CD4-positive, alpha-beta T cell (primary cell): ENCODE data around the gene OPCML. TPM values are rescaled to one million over a fixed set of nuclear protein-coding genes. Genes with fewer than 3 reads are reported as not detected.

Experiments used
- ATAC-seq: fragments of 200-7000 bp; cut with Tn5 transposase; one replicate; pipeline ENCODE4 v1.10.0; 2022; ENCODE audit warnings: mild to moderate bottlenecking; ENCODE audit not compliant: poor library complexity
- CTCF ChIA-PET: fragments of 350-600 bp; sonication (Branson Sonifier 250); formaldehyde crosslinking; loops from one replicate; lab custom pipeline; 2021; ENCODE audit warnings: antibody characterized with exemption, inconsistent platforms; lab: Charles Lee
- POLR2A ChIA-PET: fragments of 350-600 bp; sonication (Branson Sonifier 250); formaldehyde crosslinking; loops from one replicate; lab custom pipeline; 2021; ENCODE audit warnings: antibody characterized with exemption, inconsistent platforms; lab: Charles Lee
- DNase-seq, 14 experiments: peaks; one replicate each; pipeline ENCODE4 v3.0.0-alpha.2; 2013 to 2020; ENCODE audit warnings: mixed read lengths in 2 of 14
- H3K27ac ChIP-seq, 2 donors: one replicate each; pipeline versions ENCODE4 v1.5.1 to v1.7.0; 2013; ENCODE audit warnings: low read length in 2 of 2, low read depth in 1 of 2, mild to moderate bottlenecking in 1 of 2
- H3K27me3 ChIP-seq, 2 experiments: 1 replicate in 1 of 2; 2 replicates in 1 of 2; pipeline versions ENCODE4 v1.6.1 to v1.7.0; 2013; ENCODE audit warnings: low read length in 2 of 2, control low read depth in 1 of 2, mild to moderate bottlenecking in 1 of 2, moderate library complexity in 1 of 2; ENCODE audit not compliant: insufficient read depth in 2 of 2, control insufficient read depth in 1 of 2
- H3K36me3 ChIP-seq: one replicate; pipeline ENCODE4 v1.6.1; 2013; ENCODE audit warnings: low read length, control low read depth; ENCODE audit not compliant: insufficient read depth
- H3K4me1 ChIP-seq: one replicate; pipeline ENCODE4 v1.6.1; 2013; ENCODE audit warnings: low read length, control low read depth; ENCODE audit not compliant: insufficient read depth
- H3K4me3 ChIP-seq: one replicate; pipeline ENCODE4 v1.5.1; 2013; ENCODE audit warnings: mild to moderate bottlenecking, low read length, moderate library complexity
- H3K9me3 ChIP-seq, 2 experiments: 1 replicate in 1 of 2; 2 replicates in 1 of 2; pipeline versions ENCODE4 v1.6.1 to v1.7.0; 2013; ENCODE audit warnings: low read length in 2 of 2, mild to moderate bottlenecking in 2 of 2, control low read depth in 1 of 2, moderate library complexity in 1 of 2; ENCODE audit not compliant: control insufficient read depth in 1 of 2, insufficient read depth in 1 of 2
- H3K27ac Mint-ChIP-seq: one replicate; pipeline ENCODE4 v1.8.0; 2020; ENCODE audit warnings: mixed read lengths
- H3K27me3 Mint-ChIP-seq: one replicate; pipeline ENCODE4 v1.8.0; 2021; ENCODE audit warnings: mixed read lengths
- H3K36me3 Mint-ChIP-seq: one replicate; pipeline ENCODE4 v1.8.0; 2021; ENCODE audit warnings: low read depth, mixed read lengths
- H3K4me1 Mint-ChIP-seq: one replicate; pipeline ENCODE4 v1.8.0; 2021; ENCODE audit warnings: low read depth, mixed read lengths
- H3K4me3 Mint-ChIP-seq: one replicate; pipeline ENCODE4 v1.8.0; 2020; ENCODE audit warnings: mild to moderate bottlenecking, mixed read lengths
- H3K9me3 Mint-ChIP-seq: one replicate; pipeline ENCODE4 v1.8.0; 2020; ENCODE audit warnings: mixed read lengths
- CTCF ChIP-seq: fragments of 200-600 bp; IDR thresholded peaks from one replicate; pipeline ENCODE4 v1.8.0; 2022; ENCODE audit warnings: antibody characterized with exemption, mild to moderate bottlenecking
- intact Hi-C, 2 experiments: fragments of 100-400 bp; cut with DNase I in 1 of 2; cut with micrococcal nuclease in 1 of 2; formaldehyde crosslinking; loops; one replicate each; pipeline versions ENCODE4 v1.15.1 to v1.9.0; 2023 to 2025; cut with DNase I, micrococcal nuclease
- total RNA-seq, 174 experiments: library from RNA in 2 of 174; stranded (reverse) in 2 of 174; gene quantifications; one replicate each; pipeline ENCODE4 v1.2.3 and lab custom pipeline; 2021 to 2026

The OPCML gene
- total RNA-seq, 2 experiments from 2014 or later, result not detected

- H3K27me3 Mint-ChIP-seq, result peaks cover 28% of the 10 kb centered on the region
- ChIA-PET POLR2A (no interaction called here), CTCF (no interaction called here)
- no peak overlapping the region for H3K4me3 Mint-ChIP-seq
- DNase-seq (no peak), ATAC-seq (no peak)
- H3K36me3 ChIP-seq, result no peaks in the 10 kb centered on the region
- H3K9me3 Mint-ChIP-seq, result no peaks in the 10 kb centered on the region
- intact Hi-C loops, result no loop called here
- no peaks in the 10 kb centered on the region for H3K4me1 ChIP-seq
- H3K4me1 Mint-ChIP-seq, result no peaks in the 10 kb centered on the region
- H3K27me3 ChIP-seq, result peaks cover 4 to 13% of the 10 kb centered on the region in 2 experiments
- H3K4me3 ChIP-seq, result no peak overlapping the region
- no peak for TF ChIP-seq CTCF
- H3K27ac Mint-ChIP-seq, result no peak overlapping the region
- H3K27ac ChIP-seq, result no peak overlapping the region
- H3K36me3 Mint-ChIP-seq, result no peaks in the 10 kb centered on the region
- peaks cover 0 to 5% of the 10 kb centered on the region in 2 experiments for H3K9me3 ChIP-seq
Observed at GRCh38 chr11:133536198-133536597, 3.9 kb upstream of the OPCML start.

GRCh38 chr11:133533205-133533604 lies 904 bp upstream of the OPCML start:
- no peak for TF ChIP-seq CTCF
- H3K36me3 ChIP-seq, result no peaks in the 10 kb centered on the region
- peaks cover 11 to 41% of the 10 kb centered on the region in 2 experiments for H3K27me3 ChIP-seq
- intact Hi-C loops, result no loop called here
- no peak overlapping the region for H3K27ac Mint-ChIP-seq
- peaks cover 45% of the 10 kb centered on the region for H3K27me3 Mint-ChIP-seq
- H3K4me1 Mint-ChIP-seq, result no peaks in the 10 kb centered on the region
- H3K9me3 ChIP-seq, result peaks cover 0 to 12% of the 10 kb centered on the region in 2 experiments
- H3K4me1 ChIP-seq, result no peaks in the 10 kb centered on the region
- H3K4me3 Mint-ChIP-seq, result no peak overlapping the region
- H3K9me3 Mint-ChIP-seq, result no peaks in the 10 kb centered on the region
- DNase-seq (no peak), ATAC-seq (no peak)
- ChIA-PET CTCF (no interaction called here), POLR2A (no interaction called here)
- no peaks in the 10 kb centered on the region for H3K36me3 Mint-ChIP-seq
- no peak overlapping the region for H3K27ac ChIP-seq
- H3K4me3 ChIP-seq, result no peak overlapping the region

- Mint-ChIP-seq H3K27ac (no peak overlapping the region), H3K36me3 (no peaks in the 10 kb centered on the region), H3K27me3 (peaks cover 46% of the 10 kb centered on the region), H3K9me3 (no peaks in the 10 kb centered on the region), H3K4me3 (no peak overlapping the region), H3K4me1 (no peaks in the 10 kb centered on the region)
- ATAC-seq (no peak), DNase-seq (no peak)
- Histone ChIP-seq H3K9me3 (peaks cover 0 to 17% of the 10 kb centered on the region in 2 experiments), H3K4me1 (no peaks in the 10 kb centered on the region), H3K4me3 (no peak overlapping the region), H3K27ac (no peak overlapping the region), H3K36me3 (no peaks in the 10 kb centered on the region), H3K27me3 (peaks cover 11 to 41% of the 10 kb centered on the region in 2 experiments)
- no peak for TF ChIP-seq CTCF
- ChIA-PET CTCF (no interaction called here), POLR2A (no interaction called here)
- intact Hi-C loops, result no loop called here
Observed at GRCh38 chr11:133531458-133531857, 843 bp downstream of the OPCML start.
